ENCODE data around the gene GJA1. TPM values are rescaled to one million over a fixed set of nuclear protein-coding genes. Genes with fewer than 3 reads are reported as not detected.
"Not testable (repeated sequence)": the region's sequence is repeated elsewhere in the genome, so short reads cannot be mapped to it uniquely, and the experiment has no call there.

The GJA1 gene
- total and polyA plus RNA-seq, 2 of the 13 experiments (the other 11 are each of a cell fraction or from before 2014, with no cell fraction given), result not detected

- ATAC-seq, result no peak
- TF ChIP-seq ZNF83 (CRISPR knock-in tag; IDR thresholded peaks at IDR 0.05; ENCODE audit: borderline replicate concordance) (no peak), AHR (CRISPR knock-in tag; IDR thresholded peaks at IDR 0.05) (no peak), MAF1 (CRISPR knock-in tag; IDR thresholded peaks at IDR 0.05; ENCODE audit: borderline replicate concordance) (no peak), RORA (CRISPR knock-in tag; IDR thresholded peaks at IDR 0.05) (no peak), ZNF609 (CRISPR knock-in tag; IDR thresholded peaks at IDR 0.05; ENCODE audit: borderline replicate concordance) (no peak), E2F2 (CRISPR knock-in tag; IDR thresholded peaks at IDR 0.05; ENCODE audit: borderline replicate concordance) (no peak), ELF1 (CRISPR knock-in tag; IDR thresholded peaks at IDR 0.05) (no peak), ZNF781 (CRISPR knock-in tag; IDR thresholded peaks at IDR 0.05; ENCODE audit: borderline replicate concordance, not compliant biosample characterization) (no peak), ATM (IDR thresholded peaks at IDR 0.05; ENCODE audit: borderline replicate concordance) (no peak), ZNF329 (CRISPR knock-in tag; IDR thresholded peaks at IDR 0.05; ENCODE audit: low read depth) (no peak), PHF20 (CRISPR knock-in tag; IDR thresholded peaks at IDR 0.05) (no peak)
- in situ Hi-C loops (cut with HindIII; ENCODE audit: extremely low pct_ligation_motif_present, low pct_unique_long_range_greater_than_20kb) (no loop called here), intact Hi-C loops (cut with micrococcal nuclease; ENCODE audit: unreplicated experiment) (no loop called here)
- Histone ChIP-seq H3K9ac (ENCODE audit: insufficient read depth, low read depth, low read length) (no peak overlapping the region), H3K4me3 (replicated peaks in 1 of 3; ENCODE audit: insufficient read depth in 1 of 3, low read depth in 2 of 3, low read length in 3 of 3) (no peak overlapping the region), H4K20me1 (ENCODE audit: insufficient read depth, low read length) (no peaks in the 10 kb centered on the region), H3K27me3 (ENCODE audit: control insufficient read depth in 1 of 2, insufficient read depth in 2 of 2, low read length in 2 of 2) (0 out of 5 replicates have a peak, but pooled peaks cover 0 to 2% of the 10 kb centered on the region in 2 experiments), H3K27ac (ENCODE audit: extremely low read length, insufficient read depth, low read length) (no peak overlapping the region), H3K79me2 (ENCODE audit: insufficient read depth, low read length) (no peaks in the 10 kb centered on the region), H2AFZ (ENCODE audit: low read length) (no peak overlapping the region), H3K9me3 (ENCODE audit: low read length) (no peaks in the 10 kb centered on the region), H3K36me3 (replicated peaks in 1 of 2; ENCODE audit: control insufficient read depth in 1 of 2, insufficient read depth in 2 of 2, low read length in 2 of 2) (no peaks in the 10 kb centered on the region), H3K4me1 (ENCODE audit: insufficient read depth, low read length) (no peaks in the 10 kb centered on the region), H3K4me2 (ENCODE audit: low read depth, low read length) (no peak overlapping the region)
- CTCF ChIA-PET (ENCODE audit: low intra/inter-chr PET ratio, low total read pairs), result no interaction called here
- no peak for DNase-seq (ENCODE audit: low spot score)
- WGBS (ENCODE audit: low lambda C conversion rate), result 1% methylated on average over 3 of the region's 3 CpGs
- POLR2A ChIA-PET, result no interaction called here
- no peak for FAIRE-seq
- BruUV-seq (replicated peaks), result no TSS peak
Observed at GRCh38 chr6:121443971-121444541, 8.6 kb downstream of the GJA1 start.

GRCh38 chr6:121446705-121447104 is 11.3 kb downstream of the GJA1 start:
- H3K27me3 ChIP-seq (ENCODE audit: control insufficient read depth in 1 of 2, insufficient read depth in 2 of 2, low read length in 2 of 2); intact Hi-C loops (cut with micrococcal nuclease; ENCODE audit: unreplicated experiment); POLR2A ChIA-PET; H3K27ac ChIP-seq (ENCODE audit: extremely low read length, insufficient read depth, low read length); H3K79me2 ChIP-seq (ENCODE audit: insufficient read depth, low read length); in situ Hi-C loops (cut with HindIII; ENCODE audit: extremely low pct_ligation_motif_present, low pct_unique_long_range_greater_than_20kb); H3K9me3 ChIP-seq (ENCODE audit: low read length); BruUV-seq (replicated peaks); H4K20me1 ChIP-seq (ENCODE audit: insufficient read depth, low read length); DNase-seq (ENCODE audit: low spot score); H3K4me2 ChIP-seq (ENCODE audit: low read depth, low read length); CTCF ChIA-PET (ENCODE audit: low intra/inter-chr PET ratio, low total read pairs); H2AFZ ChIP-seq (ENCODE audit: low read length); ATAC-seq; H3K36me3 ChIP-seq (replicated peaks in 1 of 2; ENCODE audit: control insufficient read depth in 1 of 2, insufficient read depth in 2 of 2, low read length in 2 of 2); H3K4me3 ChIP-seq (replicated peaks in 1 of 3; ENCODE audit: insufficient read depth in 1 of 3, low read depth in 2 of 3, low read length in 3 of 3); H3K4me1 ChIP-seq (ENCODE audit: insufficient read depth, low read length); H3K9ac ChIP-seq (ENCODE audit: insufficient read depth, low read depth, low read length): not testable (repeated sequence)
- FAIRE-seq, result peak; percentile 55
- 7% methylated on average over 7 of the region's 7 CpGs for WGBS (ENCODE audit: low lambda C conversion rate)
